Stimulated activated CD8-positive, alpha-beta memory T cell treated with anti-CD3 and anti-CD28 coated beads, Interleukin-7, amount 100 ng/mL, for 24 hours (primary cell): ENCODE results near the gene BRIP1.
"Not testable (repeated sequence)": the region's sequence is repeated elsewhere in the genome, so short reads cannot be mapped to it uniquely, and the experiment has no call there.

ENCODE experiments used
- DNase-seq: peaks from one replicate; pipeline ENCODE4 v3.0.0-alpha.2; 2020; ENCODE audit warnings: low read depth

Gene BRIP1

DNA sequence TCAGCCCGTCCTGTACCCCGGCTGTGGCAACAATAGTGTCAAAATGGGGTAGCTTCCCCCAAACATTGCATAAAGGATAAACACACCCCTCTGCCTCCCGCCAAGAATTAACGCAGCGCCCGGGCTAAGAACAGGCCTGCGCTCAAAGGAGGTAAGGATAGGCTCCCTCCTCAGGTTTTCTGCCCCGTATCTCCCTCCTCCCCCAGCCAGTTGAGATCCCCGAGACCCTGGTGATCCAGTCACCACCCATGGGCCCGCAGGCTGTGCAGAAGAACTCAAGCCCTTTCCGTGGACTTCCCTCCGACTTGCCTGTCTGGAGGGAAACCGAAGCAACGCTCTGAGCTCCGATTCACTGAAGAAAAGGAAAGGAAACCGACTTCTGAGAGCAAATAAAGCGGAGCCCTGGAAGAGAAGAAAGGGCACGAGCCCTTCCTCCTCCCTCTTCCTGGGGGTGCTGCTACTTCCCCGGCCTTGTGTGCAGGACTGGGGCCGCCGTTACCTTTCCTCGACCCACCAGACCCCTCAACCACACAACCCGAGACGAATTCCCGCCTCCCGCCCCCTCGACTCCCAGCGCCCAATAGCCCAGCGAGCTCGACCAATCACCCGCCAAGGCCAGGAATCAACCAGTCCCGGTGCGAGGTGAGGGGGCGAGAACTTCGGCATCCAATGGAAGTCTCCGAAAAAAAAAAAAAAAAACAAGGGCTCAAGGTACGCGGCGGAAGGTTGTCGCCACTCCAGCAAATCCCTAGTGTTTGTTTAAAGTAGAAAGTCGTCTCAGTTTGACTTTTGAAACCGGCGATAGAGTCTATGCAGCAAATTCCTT, at the start of gene BRIP1:
TSS of gene BRIP1 (minus strand) at position 554 of the 826 bp plus-strand sequence. CDS start 1,989 bp downstream, outside the sequence.
- peak; percentile 80 for DNase-seq

DNA sequence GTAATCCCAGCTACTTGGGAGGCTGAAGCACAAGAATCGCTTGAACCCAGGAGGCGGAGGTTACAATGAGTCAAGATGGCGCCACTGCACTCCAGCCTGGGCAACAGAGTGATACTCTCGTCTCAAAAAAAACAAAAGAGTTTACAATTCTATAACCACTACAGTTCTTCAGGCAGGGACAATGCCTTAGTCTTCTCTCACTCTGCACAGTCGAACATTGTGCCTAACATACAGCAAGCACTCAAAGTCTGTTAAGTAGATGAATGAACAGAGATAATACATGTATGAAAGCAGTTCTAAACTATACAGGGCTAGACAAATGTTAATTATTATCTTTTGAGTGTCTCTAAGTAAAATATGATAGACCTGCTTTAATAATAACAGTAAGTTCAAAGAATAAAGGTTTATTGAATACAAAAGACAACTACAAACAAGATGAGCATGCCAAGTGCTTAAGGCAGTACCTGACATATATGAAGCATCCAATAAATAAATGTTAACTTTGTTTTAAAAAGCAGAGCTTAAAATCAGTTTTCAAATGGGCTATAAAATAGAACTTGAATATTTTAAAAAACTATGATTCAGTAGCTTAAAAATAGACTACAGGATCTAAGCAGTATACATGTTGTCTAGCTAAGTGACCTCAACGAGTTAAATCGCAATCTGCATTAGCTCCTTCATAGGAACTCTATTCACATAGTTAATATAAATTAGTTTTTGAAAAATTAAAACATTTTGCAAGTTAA, 45.1 kb upstream of the BRIP1 start:
- no peak for DNase-seq

DNA sequence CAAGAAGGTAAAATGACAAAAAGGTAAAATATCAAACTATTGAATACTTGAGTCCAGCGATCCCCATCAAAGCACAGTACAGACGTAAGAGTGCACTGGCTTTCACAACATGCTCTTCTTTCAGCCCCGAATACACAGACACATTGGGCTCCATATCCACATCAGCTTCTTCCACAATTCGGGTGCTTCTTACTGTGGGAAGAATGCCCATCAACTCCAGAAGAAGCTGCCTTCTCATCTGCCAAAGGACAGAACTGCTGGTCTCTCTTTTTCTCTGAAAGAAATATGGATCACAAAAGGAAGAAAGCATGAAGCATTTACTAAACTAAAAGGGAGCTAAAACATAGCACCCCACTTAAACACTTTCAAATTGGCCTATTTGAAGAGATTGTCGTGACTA, 44.0 kb upstream of the BRIP1 start:
- DNase-seq = no peak

DNA sequence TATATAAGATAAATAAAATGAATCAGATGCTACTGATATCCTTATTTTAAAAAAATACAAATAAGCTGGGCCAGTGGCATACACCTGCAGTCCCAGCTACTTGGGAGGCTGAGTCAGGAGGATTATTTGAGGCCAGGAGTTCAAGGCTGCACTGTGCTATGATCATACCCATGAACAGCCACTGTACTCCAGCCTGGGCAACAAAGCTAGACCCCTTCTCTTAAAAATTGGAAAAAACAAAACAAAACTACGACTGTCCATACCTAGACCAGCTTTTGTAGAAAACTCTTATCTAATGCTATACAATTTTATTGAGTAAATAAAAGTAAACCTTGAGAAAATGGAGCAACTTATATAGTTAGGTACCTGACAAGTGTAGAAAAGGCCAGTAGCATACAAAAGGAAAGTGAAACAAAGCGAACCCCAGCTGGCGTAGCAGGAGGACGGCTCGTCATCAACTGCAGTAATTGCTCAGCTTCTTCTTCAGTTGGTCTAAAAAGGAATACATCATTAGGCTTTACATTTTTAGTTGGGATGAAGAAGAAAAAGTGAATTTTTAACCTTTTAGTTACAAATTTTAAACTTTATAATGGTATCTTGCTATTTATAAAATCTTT, 40.9 kb upstream of the BRIP1 start:
- no peak for DNase-seq

DNA sequence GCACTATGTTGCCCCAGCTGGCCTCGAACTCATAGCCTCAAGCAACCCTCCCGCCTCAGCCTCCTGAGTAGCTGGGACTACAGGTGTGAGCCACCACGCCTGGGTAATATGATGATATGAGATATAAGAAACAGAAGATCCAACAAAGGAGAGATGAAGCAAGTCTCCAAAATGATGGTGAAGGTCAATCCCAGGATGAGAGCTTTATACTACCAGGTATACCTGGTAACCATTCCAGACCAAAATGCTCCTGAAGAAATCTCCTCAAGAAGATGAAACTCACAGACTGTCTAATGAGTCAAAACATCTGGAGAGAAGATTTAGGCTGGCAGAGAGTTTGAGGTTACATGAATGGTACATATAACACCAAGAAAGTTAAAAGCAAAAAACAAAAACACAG, 39.9 kb upstream of the BRIP1 start:
- no peak for DNase-seq

DNA sequence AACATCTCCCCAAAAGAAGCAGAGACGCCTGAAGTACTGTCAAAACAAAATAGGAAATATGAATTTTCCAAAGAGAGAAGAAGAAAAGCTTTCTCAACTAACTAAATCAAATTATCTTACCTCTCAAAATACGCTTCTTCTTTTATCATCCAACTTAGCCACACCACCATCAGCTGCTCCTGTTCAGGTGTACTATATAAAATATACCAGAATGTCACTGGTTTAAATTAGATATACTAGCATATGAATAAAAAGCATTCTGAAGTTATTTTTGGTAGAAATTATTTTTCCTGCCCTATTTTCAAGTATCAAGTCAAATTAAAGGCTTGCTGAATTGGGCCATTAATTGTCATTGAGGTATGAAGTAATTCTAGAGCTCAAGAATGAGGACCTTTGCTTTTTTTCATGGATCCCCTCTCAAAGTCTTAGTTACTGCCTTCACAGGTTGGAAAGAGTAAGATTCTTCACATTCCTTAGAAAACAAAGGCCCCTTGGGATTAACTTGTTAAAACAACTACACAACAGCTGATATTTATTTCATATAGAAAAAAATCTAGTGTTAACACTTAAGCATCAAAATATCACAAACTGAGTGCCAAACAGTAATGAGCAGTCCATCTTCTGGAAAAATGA, 34.3 kb upstream of the BRIP1 start:
- DNase-seq = no peak

DNA sequence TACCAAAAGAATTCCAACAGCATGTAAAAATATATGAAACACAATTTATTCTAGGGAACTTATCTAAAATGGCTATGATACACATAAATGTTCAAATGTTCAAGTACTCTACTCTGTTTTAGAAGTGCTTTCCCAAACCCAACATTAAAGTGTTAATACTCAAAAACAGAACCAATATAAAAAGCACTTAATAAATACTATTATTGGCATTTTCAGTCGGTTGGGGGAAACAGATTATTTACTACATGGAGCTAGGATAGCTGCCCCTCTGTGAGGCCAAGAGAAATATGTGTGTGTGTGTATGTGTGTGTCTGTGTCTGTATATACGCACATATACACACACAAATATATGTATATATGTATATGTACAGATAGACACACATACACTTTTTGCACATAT, 32.1 kb upstream of the BRIP1 start:
- DNase-seq = no peak

DNA sequence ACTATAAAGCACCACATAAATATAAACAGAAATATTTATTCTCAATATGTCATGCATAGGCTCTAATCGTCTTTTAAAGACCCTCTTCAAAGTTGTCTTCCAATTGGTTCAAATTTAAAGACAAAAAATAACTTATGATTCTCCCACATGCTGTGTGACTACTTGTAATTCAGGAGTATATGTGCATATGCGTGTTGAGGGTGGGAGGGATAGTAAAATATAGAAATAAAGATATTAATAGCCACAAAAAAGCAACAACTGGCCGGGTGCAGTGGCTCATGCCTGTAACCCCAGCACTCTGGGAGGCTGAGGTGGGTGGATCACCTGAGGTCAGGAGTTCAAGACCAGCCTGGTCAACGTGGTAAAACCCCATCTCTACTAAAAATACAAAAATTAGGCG, 31.0 kb upstream of the BRIP1 start:
- not testable (repeated sequence) for DNase-seq

DNA sequence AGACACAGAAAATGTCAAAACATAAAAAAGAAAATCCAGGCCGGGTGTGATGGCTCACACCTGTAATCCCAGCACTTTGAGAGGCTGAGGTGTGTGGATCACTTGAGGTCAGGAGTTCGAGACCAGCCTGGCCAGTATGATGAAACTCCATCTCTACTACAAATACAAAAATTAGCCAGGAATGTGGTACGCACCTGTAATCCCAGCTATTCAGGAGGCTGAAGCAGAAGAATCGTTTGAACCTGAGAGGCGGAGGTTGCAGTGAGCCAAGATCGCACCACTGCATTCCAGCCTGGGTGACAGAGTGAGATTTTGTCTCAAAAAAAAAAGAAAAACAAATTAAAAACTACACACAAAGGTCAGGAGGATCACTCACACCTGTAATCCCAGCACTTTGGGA, 24.4 kb upstream of the BRIP1 start:
- DNase-seq = not testable (repeated sequence)

DNA sequence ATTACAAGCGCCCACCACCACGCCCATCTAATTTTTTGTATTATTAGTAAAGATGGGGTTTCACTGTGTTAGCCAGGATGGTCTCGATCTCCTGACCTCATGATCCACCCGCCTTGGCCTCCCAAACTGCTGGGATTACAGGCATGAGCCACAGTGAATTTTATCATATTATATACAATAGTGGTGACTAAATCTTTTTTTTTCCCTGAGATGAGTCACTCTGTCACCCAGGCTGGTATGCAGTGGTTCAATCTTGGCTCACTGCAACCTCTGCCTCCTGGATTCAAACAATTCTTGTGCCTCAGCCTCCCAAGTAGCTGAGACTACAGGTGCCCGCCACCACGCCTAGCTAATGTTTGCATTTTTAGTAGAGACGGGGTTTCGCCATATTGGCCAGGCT, 22.5 kb upstream of the BRIP1 start:
- DNase-seq = not testable (repeated sequence)

DNA sequence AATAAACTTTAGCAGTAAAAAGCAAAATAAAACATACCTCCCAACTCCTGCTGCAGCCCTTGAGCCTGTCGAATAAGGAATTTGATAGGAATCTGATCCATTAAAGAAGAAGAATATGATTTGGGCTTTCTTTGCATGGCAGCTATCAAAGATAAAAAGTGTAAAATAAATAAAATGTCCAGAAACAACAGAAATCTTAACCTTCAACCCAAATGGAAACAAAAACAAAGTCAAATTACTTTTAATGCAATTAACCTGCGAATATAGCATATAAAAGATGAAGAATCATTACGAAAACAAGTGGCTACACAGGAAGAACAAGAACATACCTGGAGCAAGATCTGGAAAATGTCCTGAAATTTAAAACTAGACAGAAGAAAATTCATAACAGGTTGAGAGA, 21.5 kb upstream of the BRIP1 start:
- no peak for DNase-seq

DNA sequence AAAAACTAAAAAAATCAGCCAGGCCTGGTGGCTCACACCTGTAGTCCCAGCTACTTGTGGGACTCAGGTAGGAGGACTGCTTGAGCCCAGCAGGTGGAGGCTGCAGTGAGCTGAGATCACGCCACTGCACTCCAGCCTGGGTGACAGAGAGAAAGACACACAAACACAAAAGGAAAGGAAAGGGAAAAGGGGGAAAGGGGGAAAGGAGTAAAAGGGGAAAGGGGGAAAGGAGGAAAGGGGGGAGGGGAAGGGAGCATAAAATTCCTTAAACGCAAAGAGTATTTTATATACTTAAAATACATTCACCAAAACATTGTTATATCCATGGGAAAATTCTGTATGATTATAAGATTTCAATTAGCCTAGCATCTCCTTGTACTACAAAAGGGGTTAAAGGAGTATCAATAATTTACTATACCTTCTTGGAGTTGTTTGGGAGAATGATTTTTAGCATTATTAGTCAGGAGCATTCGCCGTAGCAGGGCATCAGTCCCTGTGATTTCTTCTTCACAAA, 17.3 kb upstream of the BRIP1 start:
- no peak for DNase-seq

DNA sequence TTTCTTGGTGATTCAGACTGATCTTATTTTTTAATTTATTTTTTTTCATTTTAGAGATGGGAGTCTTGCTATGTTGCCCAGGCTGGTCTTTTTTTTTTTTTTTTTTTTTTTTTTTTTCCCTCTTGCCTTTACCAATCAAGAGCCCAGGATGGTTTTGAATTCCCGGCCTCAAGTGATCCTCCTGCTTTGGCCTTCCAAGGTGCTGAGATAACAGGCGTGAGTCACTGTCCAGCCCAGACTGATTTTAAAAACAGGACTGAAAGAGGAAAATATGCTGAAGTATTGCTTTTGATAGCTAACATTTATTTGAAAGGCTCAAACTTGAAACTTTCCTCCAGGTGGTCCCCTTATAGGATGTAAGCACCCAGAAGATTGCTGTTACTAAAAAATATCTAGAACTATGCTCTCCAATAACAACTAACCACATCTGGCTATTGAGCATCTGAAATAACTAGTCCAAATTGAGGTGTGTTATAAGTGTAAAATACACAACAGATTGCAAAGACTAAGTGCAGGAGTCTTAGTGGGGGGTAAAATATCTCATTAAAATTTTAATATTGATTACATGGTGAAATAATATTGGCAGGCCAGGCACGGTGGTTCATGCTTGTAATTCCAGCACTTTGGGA, 15.8 kb upstream of the BRIP1 start:
- DNase-seq = no peak

DNA sequence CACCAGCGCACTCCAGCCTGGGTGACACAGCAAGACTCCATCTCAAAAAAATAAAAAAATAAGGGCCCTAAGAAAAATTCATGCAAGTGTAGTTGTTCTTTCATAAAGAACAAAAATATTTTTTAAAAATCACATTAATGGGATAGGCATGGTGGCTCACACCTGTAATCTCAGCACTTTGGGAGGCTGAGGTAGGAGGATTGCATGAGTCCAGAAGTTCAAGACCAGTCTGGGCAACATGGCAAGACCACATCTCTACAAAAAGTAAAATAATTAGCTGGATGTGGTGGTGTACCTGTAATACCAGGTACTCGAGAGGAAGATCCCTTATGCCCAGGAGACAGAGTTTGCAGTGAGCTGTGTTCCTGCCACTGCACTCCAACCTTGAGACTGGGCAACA, 15.2 kb upstream of the BRIP1 start:
- DNase-seq = no peak

DNA sequence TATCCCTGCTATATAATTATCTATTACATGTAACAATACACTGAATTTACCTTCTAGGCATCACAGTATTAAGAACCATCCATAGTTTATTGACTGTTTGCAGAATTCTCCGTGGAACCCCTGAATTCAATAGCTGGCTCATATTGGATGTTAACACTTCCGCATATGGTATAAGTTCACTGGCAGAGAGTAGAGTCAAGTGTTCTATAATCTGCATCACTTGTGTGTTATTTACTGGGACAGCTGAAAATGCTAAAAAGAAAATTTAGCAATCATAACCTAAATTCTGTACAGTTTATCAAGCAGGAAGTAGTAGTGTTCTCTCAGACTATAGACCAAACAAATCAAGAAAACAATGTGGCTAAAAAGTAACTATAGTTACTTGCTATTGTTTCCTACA, 14.5 kb upstream of the BRIP1 start:
- DNase-seq = no peak

DNA sequence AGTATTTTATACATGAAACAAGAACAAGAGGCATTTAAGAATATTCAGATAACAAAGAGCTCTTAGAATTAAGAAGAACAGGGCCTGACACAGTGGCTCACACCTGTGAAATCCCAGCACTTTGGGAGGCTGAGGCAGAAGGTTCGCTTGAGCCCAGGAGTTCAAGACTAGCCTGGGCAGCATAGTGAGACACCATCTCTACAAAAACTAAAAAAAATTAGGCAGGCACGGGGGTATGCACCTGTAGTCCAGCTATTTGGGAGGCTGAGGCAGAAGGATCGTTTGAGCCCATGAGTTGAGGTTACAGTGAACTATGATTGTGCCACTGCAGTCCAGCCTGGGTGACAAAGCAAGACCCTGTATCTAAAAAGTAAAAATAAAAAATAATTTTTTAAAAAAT, 12.5 kb upstream of the BRIP1 start:
- DNase-seq = no peak

DNA sequence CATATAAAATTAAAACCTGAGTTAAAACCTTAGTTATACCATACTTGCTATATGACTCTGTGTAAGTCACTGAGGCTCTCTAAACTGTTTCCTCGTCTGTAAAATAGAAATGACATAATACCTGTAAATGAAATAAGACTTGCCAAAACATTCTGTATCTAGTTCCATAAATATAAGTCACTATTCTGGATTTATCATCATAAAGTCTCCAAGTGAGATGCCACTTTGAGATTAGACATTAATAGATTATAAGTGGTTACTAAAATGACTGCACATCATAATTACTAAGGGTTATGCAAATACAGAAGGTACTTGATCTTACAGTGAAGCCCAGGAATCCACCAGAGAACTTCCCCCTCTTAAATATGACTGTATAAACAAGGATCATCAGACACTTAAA, 12.0 kb upstream of the BRIP1 start:
- DNase-seq = no peak

DNA sequence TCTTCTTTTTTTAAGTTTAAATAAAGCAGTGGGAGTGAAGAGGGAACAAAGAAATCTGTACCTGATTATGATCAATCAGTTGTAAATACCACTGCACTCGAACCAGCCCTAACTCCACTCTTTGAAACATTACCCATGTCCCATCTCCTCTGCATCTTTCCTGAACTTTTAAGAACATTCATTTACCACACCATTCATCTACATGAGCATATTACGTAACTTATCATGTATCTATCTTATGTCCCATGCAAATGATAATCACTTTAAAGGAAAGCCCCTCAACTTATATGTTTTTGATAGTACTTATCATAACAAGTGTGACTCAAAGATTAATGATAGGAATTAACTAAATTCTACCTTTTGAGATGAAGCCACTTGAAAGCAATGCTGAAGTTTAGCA, 10.7 kb upstream of the BRIP1 start:
- DNase-seq = no peak

DNA sequence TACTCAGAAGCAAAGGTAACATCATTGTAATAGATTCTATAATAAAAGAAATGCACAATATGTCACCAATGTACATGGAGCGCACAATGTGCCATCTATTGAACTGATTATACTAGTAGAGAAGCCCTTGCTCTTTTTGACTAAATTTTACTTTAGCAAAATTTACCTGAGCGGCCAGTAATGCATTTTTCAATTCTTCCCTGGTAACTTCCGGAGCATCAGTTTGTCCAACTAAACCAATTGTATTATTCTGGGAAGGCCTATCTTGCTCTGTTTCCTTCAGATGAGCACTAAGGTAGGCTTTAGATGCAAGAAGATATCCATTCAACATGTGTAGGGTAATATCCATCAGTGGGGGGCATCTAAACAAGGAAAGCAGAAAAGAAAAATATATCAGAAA, 8.8 kb upstream of the BRIP1 start:
- DNase-seq = no peak

DNA sequence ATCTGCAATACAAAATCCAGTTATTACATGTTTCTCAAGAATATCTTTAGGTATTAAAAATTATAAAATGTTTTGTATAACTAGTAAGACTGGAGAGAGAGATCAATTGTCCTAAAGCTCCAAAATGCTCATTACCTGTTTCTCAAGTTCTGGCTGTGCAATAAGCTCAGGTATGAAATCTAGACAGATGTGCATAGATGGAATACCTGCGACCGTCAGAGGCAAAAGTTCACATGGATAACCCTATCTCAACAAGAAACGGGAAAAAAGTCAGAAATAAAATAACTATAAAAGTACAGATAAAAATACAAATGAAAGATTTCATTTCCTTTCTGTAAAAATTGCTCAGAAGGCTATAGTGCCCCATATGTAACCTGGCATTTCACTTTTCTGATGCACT, 5.8 kb upstream of the BRIP1 start:
- no peak for DNase-seq

DNA sequence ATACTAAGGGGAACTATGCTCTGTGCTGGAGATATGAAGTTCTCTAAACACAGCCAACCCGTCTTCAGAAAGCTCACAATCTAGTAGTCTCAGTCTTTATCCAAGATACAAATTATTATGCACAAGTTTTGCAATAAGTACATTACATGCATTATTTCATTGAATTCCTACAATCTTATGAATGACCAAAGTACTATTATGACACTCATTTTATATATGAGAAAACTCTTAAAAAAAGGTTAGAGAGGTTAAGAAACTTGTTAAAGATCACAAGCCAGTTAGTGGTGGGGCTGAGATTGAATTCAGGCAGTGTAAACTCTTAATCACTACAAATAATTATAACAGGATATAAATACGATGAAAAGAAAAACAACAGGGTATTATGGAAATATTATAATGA, 4.7 kb upstream of the BRIP1 start:
- no peak for DNase-seq

DNA sequence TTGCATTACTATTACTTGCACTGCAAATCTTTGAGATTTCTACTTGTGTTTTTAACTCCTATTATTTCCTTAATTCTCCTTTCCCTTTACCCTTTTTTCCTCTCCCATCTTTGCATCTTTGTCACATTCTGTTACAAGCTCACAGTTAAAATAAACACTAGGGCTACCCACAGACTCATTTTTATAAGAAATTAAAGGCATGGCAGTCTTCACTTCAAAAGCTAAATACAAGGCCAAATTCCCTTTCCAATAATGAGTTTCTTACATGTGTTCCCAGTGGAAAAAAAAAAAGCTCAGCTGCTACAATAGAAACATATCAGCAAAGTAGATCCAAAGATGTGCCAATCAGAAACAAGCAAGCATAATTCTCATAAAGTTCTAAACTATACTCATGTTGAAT, 3.7 kb upstream of the BRIP1 start:
- DNase-seq = no peak
